Keratinocyte (primary cell): ENCODE results near the gene FKBP10. TPM values are rescaled to one million over a fixed set of nuclear protein-coding genes. Genes with fewer than 3 reads are reported as not detected.

Experiments
- DNase-seq: peaks from one replicate; pipeline ENCODE4 v3.0.0-alpha.2; 2011; ENCODE audit warnings: low read depth, missing footprints, low spot score
- FAIRE-seq: peaks from 2 replicates; lab custom pipeline; 2011; peaks lifted over from hg19 to GRCh38; lab: Jason Lieb, UNC
- H2AFZ ChIP-seq: 2 replicates; pipeline ENCODE4 v1.6.0; 2012; ENCODE audit warnings: low read length, control low read depth, inconsistent platforms; ENCODE audit not compliant: control insufficient read depth
- H3K27ac ChIP-seq: 2 replicates; pipeline ENCODE4 v1.5.1; 2011; ENCODE audit warnings: low read length; ENCODE audit not compliant: control insufficient read depth, insufficient read depth
- H3K27me3 ChIP-seq: 3 replicates; pipeline ENCODE4 v1.6.0; 2011; ENCODE audit warnings: low read length; ENCODE audit not compliant: control insufficient read depth, insufficient read depth; ENCODE audit errors: extremely low read depth
- H3K36me3 ChIP-seq, 2 experiments: 2 replicates in 1 of 2; 3 replicates in 1 of 2; pipeline ENCODE4 v1.5.1; 2011; ENCODE audit warnings: low read length in 2 of 2, mild to moderate bottlenecking in 1 of 2; ENCODE audit not compliant: control insufficient read depth in 2 of 2, insufficient read depth in 2 of 2; ENCODE audit errors: extremely low read depth in 1 of 2
- H3K4me1 ChIP-seq: 3 replicates; pipeline ENCODE4 v1.5.1; 2011; ENCODE audit warnings: low read length; ENCODE audit not compliant: control insufficient read depth, insufficient read depth; ENCODE audit errors: extremely low read depth
- H3K4me2 ChIP-seq: 3 replicates; pipeline ENCODE4 v1.6.0; 2011; ENCODE audit warnings: low read depth, low read length; ENCODE audit not compliant: control insufficient read depth, insufficient read depth; ENCODE audit errors: extremely low read depth
- H3K4me3 ChIP-seq, 3 experiments: fragments of 200-600 bp in 1 of 3; sonication (generic) in 1 of 3; 2 replicates in 2 of 3; 3 replicates in 1 of 3; pipeline ENCODE4 v1.5.1; 2011 to 2016; ENCODE audit warnings: low read length in 3 of 3, mild to moderate bottlenecking in 3 of 3, control low read depth in 2 of 3, inconsistent platforms in 1 of 3, low read depth in 1 of 3, mixed read lengths in 1 of 3, mixed run types in 1 of 3, moderate library complexity in 1 of 3; ENCODE audit not compliant: control insufficient read depth in 2 of 3, insufficient read depth in 2 of 3; ENCODE audit errors: extremely low read depth in 1 of 3
- H3K79me2 ChIP-seq: 2 replicates; pipeline ENCODE4 v1.6.0; 2012; ENCODE audit warnings: low read length; ENCODE audit not compliant: control insufficient read depth, insufficient read depth
- H3K9ac ChIP-seq: 3 replicates; pipeline ENCODE4 v1.6.0; 2011; ENCODE audit warnings: low read length; ENCODE audit not compliant: control insufficient read depth, insufficient read depth; ENCODE audit errors: extremely low read depth
- H3K9me1 ChIP-seq: 3 replicates; pipeline ENCODE4 v1.6.0; 2011; ENCODE audit warnings: low read length; ENCODE audit not compliant: control insufficient read depth, insufficient read depth; ENCODE audit errors: extremely low read depth
- H3K9me3 ChIP-seq: 2 replicates; pipeline ENCODE4 v1.5.1; 2012; ENCODE audit warnings: low read depth, low read length; ENCODE audit not compliant: control insufficient read depth
- H4K20me1 ChIP-seq: 3 replicates; pipeline ENCODE4 v1.6.0; 2011; ENCODE audit warnings: low read length; ENCODE audit not compliant: control insufficient read depth, insufficient read depth; ENCODE audit errors: extremely low read depth
- CTCF ChIP-seq, 3 experiments: IDR thresholded peaks in 1 of 3; conservative IDR thresholded peaks in 1 of 3; optimal IDR thresholded peaks in 1 of 3; 2 replicates in 2 of 3; 3 replicates in 1 of 3; pipeline versions ENCODE3 to v1.5.1; 2011; ENCODE audit warnings: low read length in 3 of 3, mild to moderate bottlenecking in 3 of 3, moderate library complexity in 2 of 3, control low read depth in 1 of 3, inconsistent platforms in 1 of 3; ENCODE audit not compliant: insufficient read depth in 2 of 3; ENCODE audit errors: extremely low read depth in 1 of 3
- EZH2 ChIP-seq: IDR thresholded peaks from one replicate; pipeline ENCODE4 v1.6.1; 2012; ENCODE audit warnings: inconsistent platforms, mild to moderate bottlenecking, low read length, moderate library complexity
- dilution Hi-C: fragments of 300-500 bp; cut with MboI; formaldehyde crosslinking; loops from one replicate; pipeline ENCODE4 v1.7.0; 2020; ENCODE audit warnings: low sequenced_read_pairs; ENCODE audit not compliant: extremely low pct_ligation_motif_present
- polyA plus RNA-seq, 5 experiments: library from polyadenylated mRNA; depleted of rRNA in 3 of 5; stranded (reverse) in 3 of 5; stranded (forward) in 1 of 5; unstranded in 1 of 5; fragments of >200 nt; gene quantifications; 1 replicate in 1 of 5; 2 replicates in 3 of 5; 3 replicates in 1 of 5; pipeline versions ENCODE4 v1.2.1 to v1.2.3, GENCODE V29; 2011 to 2012; ENCODE audit warnings: missing spikeins in 2 of 5, low read depth in 1 of 5, low replicate concordance in 1 of 5
- small RNA-seq, 3 experiments: library from RNA; depleted of rRNA; stranded (forward); fragments of <200 nt; gene quantifications; one replicate each; pipeline ENCODE3, GENCODE V24; 2012; ENCODE audit warnings: low read depth in 3 of 3, low replicate concordance in 1 of 3; ENCODE audit not compliant: insufficient read length in 3 of 3

Gene FKBP10
- polyA plus RNA-seq, 1 donor (not counting 4 experiments of a cell fraction or from before 2014, with no cell fraction given): 0.38 TPM

GRCh38 chr17:41871789-41872188 is 59.0 kb downstream of the FKBP10 start:
- dilution Hi-C loops: no loop called here
- Histone ChIP-seq H3K27ac (no peak overlapping the region), H3K9me3 (no peaks in the 10 kb centered on the region), H3K79me2 (no peaks in the 10 kb centered on the region), H4K20me1 (no peaks in the 10 kb centered on the region), H3K36me3 (peaks cover 48 to 61% of the 10 kb centered on the region in 2 experiments), H3K27me3 (no peaks in the 10 kb centered on the region), H3K9me1 (no peaks in the 10 kb centered on the region), H3K4me1 (peaks cover 6% of the 10 kb centered on the region), H3K4me2 (no peak overlapping the region), H3K4me3 (no peak overlapping the region), H3K9ac (no peak overlapping the region), H2AFZ (no peak overlapping the region)
- no peak for DNase-seq
- TF ChIP-seq CTCF (optimal IDR thresholded peaks at IDR 0.05 in 1 of 3, IDR thresholded peaks at IDR 0.05 in 1 of 3, conservative IDR thresholded peaks at IDR 0.05 in 1 of 3; ENCODE audit: extremely low read depth in 1 of 3, insufficient read depth in 2 of 3, low read length in 3 of 3) (no peak), EZH2 (no peak)
- FAIRE-seq: no peak

Small RNA genes lying within 50 kb of the gene (small RNA-seq; reads per million reads assigned to genes)
- 0 reads per million in 3 experiments for gene AC125257.2

Other genes with a start within 250 kb of the FKBP10 start
- gene KRT9, start 240.9 kb upstream of the FKBP10 start, polyA plus RNA-seq: 0.85 to 1.6 TPM (median 1.5 TPM) in 3 replicates
- 26,041 to 32,523 TPM (median 29,603 TPM) in 3 replicates for gene KRT14, start 226.1 kb upstream of the FKBP10 start, polyA plus RNA-seq
- gene KRT16, start 200.2 kb upstream of the FKBP10 start, polyA plus RNA-seq: 1,163 to 4,746 TPM (median 1,851 TPM) in 3 replicates
- gene KRT17, start 188.4 kb upstream of the FKBP10 start, polyA plus RNA-seq: 6,440 to 12,579 TPM (median 8,666 TPM) in 3 replicates
- gene EIF1, start 124.1 kb upstream of the FKBP10 start, polyA plus RNA-seq: 236 to 308 TPM (median 272 TPM) in 3 replicates
- 0.40 to 4.8 TPM (median 0.87 TPM) in 3 replicates for gene GAST, start 100.7 kb upstream of the FKBP10 start, polyA plus RNA-seq
- gene HAP1, start 78.4 kb upstream of the FKBP10 start, polyA plus RNA-seq: 0.95 to 2.3 TPM (median 1.6 TPM) in 3 replicates
- 152 to 261 TPM (median 192 TPM) in 3 replicates for gene JUP, start 26.3 kb upstream of the FKBP10 start, polyA plus RNA-seq
- 4.2 to 8.4 TPM (median 5.9 TPM) in 3 replicates for gene P3H4, start 1.1 kb upstream of the FKBP10 start, polyA plus RNA-seq
- 83.4 to 109 TPM (median 92.7 TPM) in 3 replicates for gene NT5C3B, start 23.2 kb downstream of the FKBP10 start, polyA plus RNA-seq
- 0.06 to 0.21 TPM (median 0.19 TPM) in 3 replicates for gene KLHL10, start 24.8 kb downstream of the FKBP10 start, polyA plus RNA-seq
- gene KLHL11, start 52.4 kb downstream of the FKBP10 start, polyA plus RNA-seq: 4.7 to 6.7 TPM (median 5.2 TPM) in 3 replicates
- 310 to 444 TPM (median 363 TPM) in 3 replicates for gene ACLY, start 105.9 kb downstream of the FKBP10 start, polyA plus RNA-seq
- 0.07 to 0.20 TPM (median 0.17 TPM) in 3 replicates for gene ODAD4, start 117.6 kb downstream of the FKBP10 start, polyA plus RNA-seq
- gene CNP, start 153.8 kb downstream of the FKBP10 start, polyA plus RNA-seq: 32.4 to 37.8 TPM (median 37.2 TPM) in 3 replicates
- gene DNAJC7, start 204.4 kb downstream of the FKBP10 start, polyA plus RNA-seq: 55.3 to 82.5 TPM (median 67.4 TPM) in 3 replicates
- 24.7 to 35.2 TPM (median 26.3 TPM) in 3 replicates for gene NKIRAS2, start 207.1 kb downstream of the FKBP10 start, polyA plus RNA-seq
- 0.06 to 0.26 TPM (median 0.12 TPM) in 3 replicates for gene C17orf113, start 237.6 kb downstream of the FKBP10 start, polyA plus RNA-seq